ENCODE data around the gene TAS2R19. TPM values are rescaled to one million over a fixed set of nuclear protein-coding genes. Genes with fewer than 3 reads are reported as not detected.

Gene TAS2R19
- total and polyA plus RNA-seq, 4 donors, result 2.1 to 11.8 TPM; not detected in 2

DNA sequence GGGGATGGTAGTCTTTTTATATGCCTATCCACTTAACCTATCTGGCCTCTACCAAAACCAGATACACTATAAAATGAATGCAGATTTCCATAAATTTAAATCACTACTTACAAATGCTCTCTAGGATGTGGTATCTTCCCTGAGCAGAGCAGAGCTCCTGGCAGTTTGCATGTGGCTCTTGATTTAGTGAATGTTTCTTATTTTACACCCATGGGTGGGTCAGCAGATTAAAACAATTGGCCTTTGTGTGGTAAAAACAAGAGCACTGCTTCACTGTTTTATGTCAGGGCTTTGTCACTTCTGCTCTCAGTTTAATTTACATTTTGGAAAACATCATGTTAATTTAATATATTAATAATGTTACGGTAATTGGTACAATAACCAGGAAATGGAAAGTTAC, 5.5 kb downstream of the TAS2R19 start:
- TF ChIP-seq, protein P1, sequence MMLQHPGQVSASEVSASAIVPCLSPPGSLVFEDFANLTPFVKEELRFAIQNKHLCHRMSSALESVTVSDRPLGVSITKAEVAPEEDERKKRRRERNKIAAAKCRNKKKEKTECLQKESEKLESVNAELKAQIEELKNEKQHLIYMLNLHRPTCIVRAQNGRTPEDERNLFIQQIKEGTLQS (IDR thresholded peaks at IDR 0.05), result no peak
- TF ChIP-seq GABPA (IDR thresholded peaks at IDR 0.05 in 1 of 2, conservative IDR thresholded peaks at IDR 0.05 in 1 of 2), result no peak
- 93% methylated on average over 1 of the region's 1 CpG for WGBS
- Histone ChIP-seq H3K4me1 (ENCODE audit: control insufficient read depth in 4 of 4, insufficient read depth in 4 of 4, low read length in 3 of 4) (peaks cover 0 to 10% (median 4%) of the 10 kb centered on the region in 4 donors), H3K9me3 (ENCODE audit: control insufficient read depth in 4 of 4, low read length in 3 of 4) (no peaks in the 10 kb centered on the region), H3K36me3 (ENCODE audit: control insufficient read depth in 4 of 4, insufficient read depth in 3 of 4, low read depth in 1 of 4, low read length in 3 of 4) (no peaks in the 10 kb centered on the region), H3K27me3 (ENCODE audit: control insufficient read depth in 4 of 4, insufficient read depth in 4 of 4, low read length in 3 of 4) (no peaks in the 10 kb centered on the region), H3K9ac (ENCODE audit: low read depth in 1 of 2, low read length in 2 of 2) (no peak overlapping the region), H3K27ac (ENCODE audit: low read depth in 1 of 2, low read length in 2 of 2) (no peak overlapping the region), H3K4me3 (ENCODE audit: low read depth in 1 of 3, low read length in 3 of 3) (no peak overlapping the region)
- DNase-seq (ENCODE audit: low spot score), result no peak

DNA sequence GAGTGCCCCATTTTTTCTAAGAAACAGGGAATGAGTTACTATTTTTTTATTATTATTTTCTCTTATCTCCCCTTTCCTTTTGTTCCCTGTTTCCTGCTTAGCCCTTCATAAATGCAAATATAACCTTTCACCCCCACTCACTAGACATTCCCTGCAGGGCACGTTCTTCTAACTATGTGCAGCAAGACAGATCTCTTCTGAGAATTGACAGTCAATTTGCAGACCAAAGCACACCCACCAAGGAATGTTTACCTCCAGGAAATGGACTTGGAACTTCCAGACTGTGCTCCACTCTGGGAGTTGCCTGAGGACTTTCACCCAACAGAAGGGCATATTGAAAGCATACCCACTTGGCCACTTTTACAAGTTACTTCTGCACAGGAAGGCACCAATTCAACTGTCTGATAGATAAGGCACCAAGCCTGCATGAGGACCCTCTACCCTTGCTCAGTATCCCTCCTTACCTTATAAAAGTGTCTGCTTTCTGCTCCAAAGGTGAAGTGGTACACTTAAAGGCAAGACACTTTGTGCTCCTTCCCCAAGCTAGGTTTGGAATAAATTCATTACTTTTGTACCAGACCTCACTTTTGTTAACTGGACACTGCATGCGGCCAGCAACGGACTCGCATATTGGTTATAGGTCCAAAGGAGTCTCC, 6.5 kb downstream of the TAS2R19 start:
- DNase-seq (ENCODE audit: low spot score), result no peak
- Histone ChIP-seq H3K9me3 (ENCODE audit: control insufficient read depth in 4 of 4, low read length in 3 of 4) (no peaks in the 10 kb centered on the region), H3K27me3 (ENCODE audit: control insufficient read depth in 4 of 4, insufficient read depth in 4 of 4, low read length in 3 of 4) (no peaks in the 10 kb centered on the region), H3K27ac (ENCODE audit: low read depth in 1 of 2, low read length in 2 of 2) (no peak overlapping the region), H3K9ac (ENCODE audit: low read depth in 1 of 2, low read length in 2 of 2) (no peak overlapping the region), H3K4me3 (ENCODE audit: low read depth in 1 of 3, low read length in 3 of 3) (no peak overlapping the region), H3K36me3 (ENCODE audit: control insufficient read depth in 4 of 4, insufficient read depth in 3 of 4, low read depth in 1 of 4, low read length in 3 of 4) (no peaks in the 10 kb centered on the region), H3K4me1 (ENCODE audit: control insufficient read depth in 4 of 4, insufficient read depth in 4 of 4, low read length in 3 of 4) (peaks cover 0 to 10% (median 4%) of the 10 kb centered on the region in 4 donors)
- TF ChIP-seq HNF4G (IDR thresholded peaks at IDR 0.05) (peak; percentile 33), FOXA2 (IDR thresholded peaks at IDR 0.05) (no peak), EGR1 (IDR thresholded peaks at IDR 0.05; ENCODE audit: low read depth in 2 of 2) (no peak), RAD21 (IDR thresholded peaks at IDR 0.05) (peak in 1 of 2 donors; percentile 5), HNF4A (conservative IDR thresholded peaks at IDR 0.05) (peak; percentile 75 to 83), GABPA (IDR thresholded peaks at IDR 0.05 in 1 of 2, conservative IDR thresholded peaks at IDR 0.05 in 1 of 2) (no peak), RXRA (IDR thresholded peaks at IDR 0.05) (peak in 1 of 2 donors; percentile 22), FOXA1 (IDR thresholded peaks at IDR 0.05) (peak; percentile 18)
- TF ChIP-seq, protein P2, sequence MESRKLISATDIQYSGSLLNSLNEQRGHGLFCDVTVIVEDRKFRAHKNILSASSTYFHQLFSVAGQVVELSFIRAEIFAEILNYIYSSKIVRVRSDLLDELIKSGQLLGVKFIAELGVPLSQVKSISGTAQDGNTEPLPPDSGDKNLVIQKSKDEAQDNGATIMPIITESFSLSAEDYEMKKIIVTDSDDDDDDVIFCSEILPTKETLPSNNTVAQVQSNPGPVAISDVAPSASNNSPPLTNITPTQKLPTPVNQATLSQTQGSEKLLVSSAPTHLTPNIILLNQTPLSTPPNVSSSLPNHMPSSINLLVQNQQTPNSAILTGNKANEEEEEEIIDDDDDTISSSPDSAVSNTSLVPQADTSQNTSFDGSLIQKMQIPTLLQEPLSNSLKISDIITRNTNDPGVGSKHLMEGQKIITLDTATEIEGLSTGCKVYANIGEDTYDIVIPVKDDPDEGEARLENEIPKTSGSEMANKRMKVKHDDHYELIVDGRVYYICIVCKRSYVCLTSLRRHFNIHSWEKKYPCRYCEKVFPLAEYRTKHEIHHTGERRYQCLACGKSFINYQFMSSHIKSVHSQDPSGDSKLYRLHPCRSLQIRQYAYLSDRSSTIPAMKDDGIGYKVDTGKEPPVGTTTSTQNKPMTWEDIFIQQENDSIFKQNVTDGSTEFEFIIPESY (IDR thresholded peaks at IDR 0.05), result no peak
- TF ChIP-seq, protein P3, sequence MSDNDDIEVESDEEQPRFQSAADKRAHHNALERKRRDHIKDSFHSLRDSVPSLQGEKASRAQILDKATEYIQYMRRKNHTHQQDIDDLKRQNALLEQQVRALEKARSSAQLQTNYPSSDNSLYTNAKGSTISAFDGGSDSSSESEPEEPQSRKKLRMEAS (IDR thresholded peaks at IDR 0.05), result peak; percentile 21
- WGBS, result 73% methylated on average over 4 of the region's 4 CpGs

DNA sequence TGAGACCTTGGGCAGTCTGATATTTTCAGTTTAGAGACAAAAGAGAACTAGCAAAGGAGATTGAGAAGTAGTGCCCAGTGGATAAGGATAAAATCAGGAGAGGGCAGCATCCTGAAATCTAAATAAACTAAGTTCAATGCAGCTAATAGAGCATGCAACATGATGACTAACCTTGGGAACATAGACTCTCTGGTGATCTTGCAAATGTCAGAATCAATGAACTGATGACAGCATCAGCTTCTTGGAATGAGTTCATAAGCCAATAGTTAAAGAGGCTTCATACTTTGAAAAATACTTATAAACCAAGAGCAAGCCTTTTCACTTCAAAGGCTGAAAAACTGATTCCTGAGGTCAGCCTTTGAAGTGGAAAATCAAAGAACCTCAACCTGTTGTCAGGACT, 8.2 kb downstream of the TAS2R19 start:
- Histone ChIP-seq H3K36me3 (ENCODE audit: control insufficient read depth in 4 of 4, insufficient read depth in 3 of 4, low read depth in 1 of 4, low read length in 3 of 4) (no peaks in the 10 kb centered on the region), H3K27me3 (ENCODE audit: control insufficient read depth in 4 of 4, insufficient read depth in 4 of 4, low read length in 3 of 4) (no peaks in the 10 kb centered on the region)

More for the DNA sequence above, 8.2 kb downstream of the TAS2R19 start:
- Histone ChIP-seq H3K4me1 (ENCODE audit: control insufficient read depth in 4 of 4, insufficient read depth in 4 of 4, low read length in 3 of 4) (peaks cover 0 to 10% (median 4%) of the 10 kb centered on the region in 4 donors), H3K27ac (ENCODE audit: low read depth in 1 of 2, low read length in 2 of 2) (no peak overlapping the region), H3K9me3 (ENCODE audit: control insufficient read depth in 4 of 4, low read length in 3 of 4) (no peaks in the 10 kb centered on the region), H3K4me3 (ENCODE audit: low read depth in 1 of 3, low read length in 3 of 3) (no peak overlapping the region), H3K9ac (ENCODE audit: low read depth in 1 of 2, low read length in 2 of 2) (no peak overlapping the region)
- DNase-seq (ENCODE audit: low spot score), result no peak
- TF ChIP-seq RAD21 (IDR thresholded peaks at IDR 0.05), result no peak
- no peak for TF ChIP-seq FOXA2 (IDR thresholded peaks at IDR 0.05)
- TF ChIP-seq, protein P4, sequence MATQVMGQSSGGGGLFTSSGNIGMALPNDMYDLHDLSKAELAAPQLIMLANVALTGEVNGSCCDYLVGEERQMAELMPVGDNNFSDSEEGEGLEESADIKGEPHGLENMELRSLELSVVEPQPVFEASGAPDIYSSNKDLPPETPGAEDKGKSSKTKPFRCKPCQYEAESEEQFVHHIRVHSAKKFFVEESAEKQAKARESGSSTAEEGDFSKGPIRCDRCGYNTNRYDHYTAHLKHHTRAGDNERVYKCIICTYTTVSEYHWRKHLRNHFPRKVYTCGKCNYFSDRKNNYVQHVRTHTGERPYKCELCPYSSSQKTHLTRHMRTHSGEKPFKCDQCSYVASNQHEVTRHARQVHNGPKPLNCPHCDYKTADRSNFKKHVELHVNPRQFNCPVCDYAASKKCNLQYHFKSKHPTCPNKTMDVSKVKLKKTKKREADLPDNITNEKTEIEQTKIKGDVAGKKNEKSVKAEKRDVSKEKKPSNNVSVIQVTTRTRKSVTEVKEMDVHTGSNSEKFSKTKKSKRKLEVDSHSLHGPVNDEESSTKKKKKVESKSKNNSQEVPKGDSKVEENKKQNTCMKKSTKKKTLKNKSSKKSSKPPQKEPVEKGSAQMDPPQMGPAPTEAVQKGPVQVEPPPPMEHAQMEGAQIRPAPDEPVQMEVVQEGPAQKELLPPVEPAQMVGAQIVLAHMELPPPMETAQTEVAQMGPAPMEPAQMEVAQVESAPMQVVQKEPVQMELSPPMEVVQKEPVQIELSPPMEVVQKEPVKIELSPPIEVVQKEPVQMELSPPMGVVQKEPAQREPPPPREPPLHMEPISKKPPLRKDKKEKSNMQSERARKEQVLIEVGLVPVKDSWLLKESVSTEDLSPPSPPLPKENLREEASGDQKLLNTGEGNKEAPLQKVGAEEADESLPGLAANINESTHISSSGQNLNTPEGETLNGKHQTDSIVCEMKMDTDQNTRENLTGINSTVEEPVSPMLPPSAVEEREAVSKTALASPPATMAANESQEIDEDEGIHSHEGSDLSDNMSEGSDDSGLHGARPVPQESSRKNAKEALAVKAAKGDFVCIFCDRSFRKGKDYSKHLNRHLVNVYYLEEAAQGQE (IDR thresholded peaks at IDR 0.05), result no peak
- TF ChIP-seq, protein P5, sequence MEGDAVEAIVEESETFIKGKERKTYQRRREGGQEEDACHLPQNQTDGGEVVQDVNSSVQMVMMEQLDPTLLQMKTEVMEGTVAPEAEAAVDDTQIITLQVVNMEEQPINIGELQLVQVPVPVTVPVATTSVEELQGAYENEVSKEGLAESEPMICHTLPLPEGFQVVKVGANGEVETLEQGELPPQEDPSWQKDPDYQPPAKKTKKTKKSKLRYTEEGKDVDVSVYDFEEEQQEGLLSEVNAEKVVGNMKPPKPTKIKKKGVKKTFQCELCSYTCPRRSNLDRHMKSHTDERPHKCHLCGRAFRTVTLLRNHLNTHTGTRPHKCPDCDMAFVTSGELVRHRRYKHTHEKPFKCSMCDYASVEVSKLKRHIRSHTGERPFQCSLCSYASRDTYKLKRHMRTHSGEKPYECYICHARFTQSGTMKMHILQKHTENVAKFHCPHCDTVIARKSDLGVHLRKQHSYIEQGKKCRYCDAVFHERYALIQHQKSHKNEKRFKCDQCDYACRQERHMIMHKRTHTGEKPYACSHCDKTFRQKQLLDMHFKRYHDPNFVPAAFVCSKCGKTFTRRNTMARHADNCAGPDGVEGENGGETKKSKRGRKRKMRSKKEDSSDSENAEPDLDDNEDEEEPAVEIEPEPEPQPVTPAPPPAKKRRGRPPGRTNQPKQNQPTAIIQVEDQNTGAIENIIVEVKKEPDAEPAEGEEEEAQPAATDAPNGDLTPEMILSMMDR (IDR thresholded peaks at IDR 0.05; ENCODE audit: low read depth, low read length, missing input control), result no peak
- TF ChIP-seq HNF4G (IDR thresholded peaks at IDR 0.05), result no peak
- TF ChIP-seq HNF4A (conservative IDR thresholded peaks at IDR 0.05), result no peak
- TF ChIP-seq FOXA1 (IDR thresholded peaks at IDR 0.05), result no peak

Measured in liver (tissue), 9 donors.